DOHH2 (cell line): ENCODE measurements around the gene SKAP1.

Experiments used
- CTCF ChIP-seq: fragments of 200-600 bp; sonication (generic); IDR thresholded peaks from one replicate; pipeline ENCODE4 v1.5.1; 2014; ENCODE audit warnings: antibody characterized with exemption, mild to moderate bottlenecking, low read depth, low read length; ENCODE audit not compliant: poor library complexity, severe bottlenecking
- EZH2phosphoT487 ChIP-seq: fragments of 200-600 bp; sonication (generic); IDR thresholded peaks from 2 replicates; pipeline ENCODE4 v1.6.1; 2017; ENCODE audit warnings: borderline replicate concordance, mild to moderate bottlenecking, antibody characterized with exemption, low read length, moderate library complexity, mixed read lengths

GRCh38 chr17:48110761-48111160, 319.3 kb downstream of the SKAP1 start:
- TF ChIP-seq EZH2phosphoT487 = no peak
- TF ChIP-seq CTCF = no peak
